GM15510 (cell line): ENCODE results near the gene COX10.

Experiments used
- POLR2A ChIP-seq: IDR thresholded peaks from 3 replicates; pipeline ENCODE4 v1.6.1; 2011; ENCODE audit warnings: borderline replicate concordance; ENCODE audit not compliant: insufficient read length; ENCODE audit errors: extremely low read depth

Gene COX10

GRCh38 chr17:14135906-14136590, 66.7 kb downstream of the COX10 start:
- TF ChIP-seq POLR2A = no peak

GRCh38 chr17:14138649-14139048, 69.3 kb downstream of the COX10 start:
- TF ChIP-seq POLR2A = no peak

- TF ChIP-seq POLR2A = no peak
Measured at GRCh38 chr17:14143688-14144087, 74.4 kb downstream of the COX10 start.

GRCh38 chr17:14144508-14144907, 75.2 kb downstream of the COX10 start:
- TF ChIP-seq POLR2A = no peak

- TF ChIP-seq POLR2A = no peak
Measured at GRCh38 chr17:14149751-14150150, 80.4 kb downstream of the COX10 start.

- no peak for TF ChIP-seq POLR2A
Measured at GRCh38 chr17:14150619-14151018, 81.3 kb downstream of the COX10 start.

GRCh38 chr17:14152721-14153120, 83.4 kb downstream of the COX10 start:
- no peak for TF ChIP-seq POLR2A

- no peak for TF ChIP-seq POLR2A
Measured at GRCh38 chr17:14153374-14153773, 84.1 kb downstream of the COX10 start.

- TF ChIP-seq POLR2A = no peak
Measured at GRCh38 chr17:14156689-14157088, 87.4 kb downstream of the COX10 start.

- TF ChIP-seq POLR2A = no peak
Measured at GRCh38 chr17:14157822-14158221, 88.5 kb downstream of the COX10 start.

- TF ChIP-seq POLR2A = no peak
Measured at GRCh38 chr17:14158707-14159106, 89.4 kb downstream of the COX10 start.

- no peak for TF ChIP-seq POLR2A
Measured at GRCh38 chr17:14161419-14161818, 92.1 kb downstream of the COX10 start.

GRCh38 chr17:14165616-14166015, 96.3 kb downstream of the COX10 start:
- TF ChIP-seq POLR2A = no peak

GRCh38 chr17:14168582-14168981, 99.3 kb downstream of the COX10 start:
- TF ChIP-seq POLR2A = no peak

- no peak for TF ChIP-seq POLR2A
Measured at GRCh38 chr17:14169287-14169686, 100.0 kb downstream of the COX10 start.

GRCh38 chr17:14169901-14170300, 100.6 kb downstream of the COX10 start:
- no peak for TF ChIP-seq POLR2A

- TF ChIP-seq POLR2A = no peak
Measured at GRCh38 chr17:14196377-14196997, 127.2 kb downstream of the COX10 start.

- TF ChIP-seq POLR2A = no peak
Measured at GRCh38 chr17:14197057-14197456, 127.8 kb downstream of the COX10 start.

GRCh38 chr17:14197586-14197985, 128.3 kb downstream of the COX10 start:
- no peak for TF ChIP-seq POLR2A
